GM12878 (cell line): Measurements from ENCODE around the gene GID4. TPM values are rescaled to one million over a fixed set of nuclear protein-coding genes. Genes with fewer than 3 reads are reported as not detected.

Experiments
- ATAC-seq: fragments of 200-7000 bp; cut with Tn5 transposase; 3 replicates; pipeline ENCODE4 v1.9.1; 2020; ENCODE audit warnings: mild to moderate bottlenecking, moderate library complexity
- BruUV-seq: library from RNA; stranded (reverse); fragments of 400-500 nt; replicated peaks from 2 replicates; lab custom pipeline; 2021; lab: Mats Ljungman, UMichigan
- CTCF ChIA-PET: fragments of 300-600 bp; sonication (Branson Sonifier 250); formaldehyde crosslinking; extraction: SDS; loops from one replicate; lab custom pipeline; 2021; ENCODE audit warnings: inconsistent platforms; lab: Yijun Ruan, JAX
- POLR2A ChIA-PET: fragments of 350-600 bp; formaldehyde crosslinking; extraction: SDS; loops from one replicate; lab custom pipeline; 2021; ENCODE audit warnings: inconsistent platforms; lab: Charles Lee
- RAD21 ChIA-PET: fragments of 300-600 bp; sonication (Branson Sonifier 250); formaldehyde crosslinking; loops from one replicate; lab custom pipeline; 2023; ENCODE audit warnings: antibody characterized with exemption; ENCODE audit not compliant: unreplicated experiment; lab: Charles Lee
- SMC1A ChIA-PET: fragments of 300-600 bp; sonication (Branson Sonifier 250); formaldehyde crosslinking; loops from one replicate; lab custom pipeline; 2023; ENCODE audit not compliant: unreplicated experiment, uncharacterized antibody; lab: Charles Lee
- DNase-seq: peaks from one replicate; pipeline ENCODE4 v3.0.0-alpha.2; 2011; ENCODE audit warnings: low read depth, low spot score
- FAIRE-seq: peaks from 3 replicates; lab custom pipeline; 2011; peaks lifted over from hg19 to GRCh38; lab: Jason Lieb, UNC
- H2AFZ ChIP-seq: 2 replicates; pipeline ENCODE4 v1.6.0; 2011; ENCODE audit warnings: low read depth, low read length, control low read depth; ENCODE audit not compliant: control insufficient read depth
- H3K27ac ChIP-seq: 2 replicates; pipeline ENCODE4 v1.5.1; 2011; ENCODE audit warnings: control low read depth; ENCODE audit not compliant: control insufficient read depth, insufficient read depth
- H3K27me3 ChIP-seq, 2 experiments: replicated peaks in 1 of 2; 2 replicates each; pipeline versions ENCODE4 v1.6.0 to v1.6.1; 2011; ENCODE audit warnings: low read length in 1 of 2; ENCODE audit not compliant: control insufficient read depth in 2 of 2, insufficient read depth in 2 of 2
- H3K36me3 ChIP-seq, 2 experiments: 2 replicates each; pipeline ENCODE4 v1.5.1; 2011; ENCODE audit warnings: low read length in 1 of 2; ENCODE audit not compliant: control insufficient read depth in 2 of 2, insufficient read depth in 2 of 2
- H3K4me1 ChIP-seq: 2 replicates; pipeline ENCODE4 v1.6.1; 2011; ENCODE audit warnings: mild to moderate bottlenecking, low read length, moderate library complexity, mixed read lengths; ENCODE audit not compliant: control insufficient read depth, insufficient read depth
- H3K4me2 ChIP-seq: 2 replicates; pipeline ENCODE4 v1.6.0; 2011; ENCODE audit warnings: control low read depth; ENCODE audit not compliant: control insufficient read depth, insufficient read depth
- H3K4me3 ChIP-seq: fragments of 200-600 bp; sonication (generic); 2 replicates; pipeline ENCODE4 v1.5.1; 2016
- H3K79me2 ChIP-seq: 2 replicates; pipeline ENCODE4 v1.6.0; 2011; ENCODE audit warnings: low read length; ENCODE audit not compliant: control insufficient read depth, insufficient read depth
- H3K9ac ChIP-seq: 2 replicates; pipeline ENCODE4 v1.8.0; 2011; ENCODE audit warnings: low read length, control low read depth, mixed read lengths; ENCODE audit not compliant: control insufficient read depth, insufficient read depth
- H3K9me3 ChIP-seq: replicated peaks from 3 replicates; pipeline ENCODE4 v1.5.1; 2011; ENCODE audit warnings: mild to moderate bottlenecking, low read length; ENCODE audit not compliant: control insufficient read depth, insufficient read depth
- H4K20me1 ChIP-seq: 2 replicates; pipeline ENCODE4 v1.6.0; 2011; ENCODE audit not compliant: control insufficient read depth, insufficient read depth
- BCL3 ChIP-seq: IDR thresholded peaks from 2 replicates; pipeline ENCODE4 v1.6.1; 2011; ENCODE audit warnings: borderline replicate concordance, low read depth, mild to moderate bottlenecking, moderate library complexity, low read length; ENCODE audit not compliant: insufficient read depth, poor library complexity, severe bottlenecking
- BRCA1 ChIP-seq: IDR thresholded peaks from 2 replicates; pipeline ENCODE4 v1.6.1; 2011; ENCODE audit warnings: low read depth, low read length, improper control_type of control experiment
- E2F8 ChIP-seq: fragments of 450-650 bp; IDR thresholded peaks from 2 replicates; pipeline ENCODE4 v1.6.1; 2018; ENCODE audit warnings: mild to moderate bottlenecking, low read depth, moderate library complexity; ENCODE audit not compliant: partially characterized antibody
- EED ChIP-seq: sonication (generic); IDR thresholded peaks from 2 replicates; pipeline ENCODE4 v1.6.1; 2016; ENCODE audit warnings: antibody characterized with exemption, low read depth
- FOS ChIP-seq: IDR thresholded peaks from 3 replicates; pipeline ENCODE4 v1.6.1; 2011; ENCODE audit warnings: borderline replicate concordance; ENCODE audit not compliant: insufficient read length; ENCODE audit errors: extremely low read depth
- RFX5 ChIP-seq: IDR thresholded peaks from 2 replicates; pipeline ENCODE4 v1.6.1; 2011; ENCODE audit warnings: low read depth, low read length, improper control_type of control experiment
- SREBF1 ChIP-seq: IDR thresholded peaks from 2 replicates; pipeline ENCODE4 v1.6.1; 2012; ENCODE audit warnings: mild to moderate bottlenecking, low read length
- SUZ12 ChIP-seq: fragments of 200-600 bp; sonication (generic); IDR thresholded peaks from one replicate; pipeline ENCODE4 v1.6.1; 2018; ENCODE audit warnings: antibody characterized with exemption, mild to moderate bottlenecking; ENCODE audit not compliant: unreplicated experiment
- ZBTB4 ChIP-seq: fragments of 450-650 bp; formaldehyde crosslinking; IDR thresholded peaks from 2 replicates; pipeline ENCODE4 v1.4.0; 2022; ENCODE audit warnings: mild to moderate bottlenecking, moderate library complexity
- ZNF217 ChIP-seq: fragments of 450-650 bp; IDR thresholded peaks from 2 replicates; pipeline ENCODE4 v1.6.1; 2017; ENCODE audit warnings: antibody characterized with exemption, mild to moderate bottlenecking
- WGBS: methylation state at CpG from one replicate; pipeline ENCODE4 v1.1.6; 2016; ENCODE audit warnings: low lambda C conversion rate; ENCODE audit not compliant: insufficient replicate concordance, insufficient coverage; ENCODE audit errors: missing lambda C conversion rate; 5-methylcytosine and 5-hydroxymethylcytosine counted together
- in situ Hi-C: fragments of 300-500 bp; cut with MboI; formaldehyde crosslinking; loops from 9 replicates; pipeline ENCODE4 v1.14.3; 2018; ENCODE audit warnings: mixed read lengths
- intact Hi-C: fragments of 100-400 bp; cut with micrococcal nuclease; formaldehyde crosslinking; loops from one replicate; pipeline ENCODE4 v1.14.2; 2022; ENCODE audit not compliant: unreplicated experiment
- polyA plus RNA-seq, 11 experiments: library from polyadenylated mRNA; depleted of rRNA in 4 of 11; unstranded in 6 of 11; stranded (reverse) in 5 of 11; fragments of >200 nt; fragmentation: Nextera tagmentation in 4 of 11; fragmentation: Illumina TruSeq in 1 of 11; extraction: Ambion mirVana in 4 of 11; extraction: Trizol in 1 of 11; gene quantifications; 1 replicate in 1 of 11; 2 replicates in 10 of 11; pipeline versions ENCODE4 v1.2.1 to v1.2.3, GENCODE V29; 2011 to 2016; ENCODE audit warnings: inconsistent platforms in 2 of 11, missing spikeins in 2 of 11, low read depth in 1 of 11
- total RNA-seq, 4 experiments: library from RNA; depleted of rRNA in 3 of 4; stranded (reverse); fragments of >200 nt in 3 of 4; fragmentation: Illumina TruSeq in 1 of 4; extraction: Trizol in 1 of 4; gene quantifications; 2 replicates each; pipeline versions ENCODE4 v1.2.1 to v1.2.3, GENCODE V29; 2013 to 2021

The GID4 gene
- total and polyA plus RNA-seq, 10 of the 15 experiments (the other 5 are each of a cell fraction or from before 2014, with no cell fraction given), result 0.93 to 7.3 (median 3.6) TPM

GRCh38 chr17:18107061-18107790 is 68.0 kb downstream of the GID4 start:
- Histone ChIP-seq H3K27me3 (no peaks in the 10 kb centered on the region), H3K36me3 (peaks cover 0 to 1% of the 10 kb centered on the region in 2 experiments; a peak in 3 of 4 replicates), H3K4me2 (no peak overlapping the region), H3K4me1 (no peaks in the 10 kb centered on the region), H3K79me2 (no peaks in the 10 kb centered on the region), H3K27ac (no peak overlapping the region), H3K9me3 (no peaks in the 10 kb centered on the region), H2AFZ (no peak overlapping the region), H3K9ac (no peak overlapping the region), H4K20me1 (no peaks in the 10 kb centered on the region), H3K4me3 (no peak overlapping the region)
- no peak for DNase-seq
- ChIA-PET CTCF (no interaction called here), POLR2A (no interaction called here), SMC1A (no interaction called here), RAD21 (no interaction called here)
- 60% methylated on average over 14 of the region's 14 CpGs for WGBS
- in situ Hi-C loops (no loop called here), intact Hi-C loops (no loop called here)
- BruUV-seq, result no TSS peak
- TF ChIP-seq ZNF217, result no peak
- TF ChIP-seq SREBF1, result no peak
- TF ChIP-seq E2F8, result no peak
- TF ChIP-seq EED, result no peak
- TF ChIP-seq BCL3, result no peak
- TF ChIP-seq SUZ12, result no peak
- TF ChIP-seq BRCA1, result no peak
- TF ChIP-seq FOS, result no peak
- no peak for TF ChIP-seq ZBTB4 (CRISPR knock-in tag)
- TF ChIP-seq RFX5, result no peak
- FAIRE-seq, result no peak
- no peak for ATAC-seq
